Left kidney (tissue), 2 donors: Measurements from ENCODE around the gene TRPM3. TPM values are rescaled to one million over a fixed set of nuclear protein-coding genes. Genes with fewer than 3 reads are reported as not detected.
A peak's percentile ranks its signal among the peaks of the same experiment; 100 is the strongest.

Experiments
- DNase-seq: peaks from one replicate; pipeline ENCODE4 v3.0.0-alpha.2; 2013
- polyA plus RNA-seq: library from polyadenylated mRNA; unstranded; fragments of 120-200 nt; gene quantifications from one replicate; pipeline ENCODE4 v1.2.1, GENCODE V29; 2013; ENCODE audit not compliant: insufficient read length

The TRPM3 gene
- polyA plus RNA-seq, 1 donor: 15.4 TPM

- DNase-seq: no peak
Measured at GRCh38 chr9:70817311-70817710, 304.1 kb downstream of the TRPM3 start.

GRCh38 chr9:70816891-70817290 is 304.5 kb downstream of the TRPM3 start:
- no peak for DNase-seq

- no peak for DNase-seq
Measured at GRCh38 chr9:70816316-70816715, 305.1 kb downstream of the TRPM3 start.

GRCh38 chr9:70814597-70814996 is 306.8 kb downstream of the TRPM3 start:
- no peak for DNase-seq

- no peak for DNase-seq
Measured at GRCh38 chr9:70813141-70813540, 308.3 kb downstream of the TRPM3 start.

- no peak for DNase-seq
Measured at GRCh38 chr9:70811638-70812037, 309.8 kb downstream of the TRPM3 start.

GRCh38 chr9:70806875-70807274 is 314.5 kb downstream of the TRPM3 start:
- DNase-seq: no peak

- DNase-seq: no peak
Measured at GRCh38 chr9:70805949-70806348, 315.5 kb downstream of the TRPM3 start.

- DNase-seq: no peak
Measured at GRCh38 chr9:70802758-70803436, 318.5 kb downstream of the TRPM3 start.

GRCh38 chr9:70802206-70802605 is 319.2 kb downstream of the TRPM3 start:
- no peak for DNase-seq

- peak; percentile 52 for DNase-seq
Measured at GRCh38 chr9:70801181-70801829, 320.1 kb downstream of the TRPM3 start.

GRCh38 chr9:70798018-70798417 is 323.4 kb downstream of the TRPM3 start:
- no peak for DNase-seq

- no peak for DNase-seq
Measured at GRCh38 chr9:70795841-70796240, 325.6 kb downstream of the TRPM3 start.

GRCh38 chr9:70792796-70793195 is 328.6 kb downstream of the TRPM3 start:
- no peak for DNase-seq

- no peak for DNase-seq
Measured at GRCh38 chr9:70791936-70792335, 329.5 kb downstream of the TRPM3 start.

- no peak for DNase-seq
Measured at GRCh38 chr9:70789086-70789485, 332.3 kb downstream of the TRPM3 start.

- no peak for DNase-seq
Measured at GRCh38 chr9:70784456-70784855, 337.0 kb downstream of the TRPM3 start.

- DNase-seq: no peak
Measured at GRCh38 chr9:70778568-70778967, 342.9 kb downstream of the TRPM3 start.

- no peak for DNase-seq
Measured at GRCh38 chr9:70773579-70773978, 347.8 kb downstream of the TRPM3 start.

GRCh38 chr9:70772601-70773000 is 348.8 kb downstream of the TRPM3 start:
- DNase-seq: no peak

GRCh38 chr9:70765946-70766345 is 355.5 kb downstream of the TRPM3 start:
- DNase-seq: no peak

GRCh38 chr9:70761139-70761670 is 360.2 kb downstream of the TRPM3 start:
- no peak for DNase-seq

- no peak for DNase-seq
Measured at GRCh38 chr9:70760228-70760627, 361.2 kb downstream of the TRPM3 start.

- DNase-seq: no peak
Measured at GRCh38 chr9:70753311-70753710, 368.1 kb downstream of the TRPM3 start.
